GM19025 (cell line): ENCODE measurements around the gene SIK3.
"Not testable (repeated sequence)": the region's sequence is repeated elsewhere in the genome, so short reads cannot be mapped to it uniquely, and the experiment has no call there.

Source experiments
- ATAC-seq: cut with Tn5 transposase; IDR thresholded peaks from one replicate; pipeline ENCODE4 v1.9.1; 2021; ENCODE audit warnings: mild to moderate bottlenecking, low read depth, moderate library complexity; ENCODE audit not compliant: unreplicated experiment

SIK3 gene

GRCh38 chr11:117052196-117053149 lies 45.8 kb downstream of the SIK3 start:
- ATAC-seq = no peak

GRCh38 chr11:117050121-117050520 lies 48.1 kb downstream of the SIK3 start:
- ATAC-seq = not testable (repeated sequence)

GRCh38 chr11:117046627-117047026 lies 51.6 kb downstream of the SIK3 start:
- ATAC-seq = not testable (repeated sequence)

DNA sequence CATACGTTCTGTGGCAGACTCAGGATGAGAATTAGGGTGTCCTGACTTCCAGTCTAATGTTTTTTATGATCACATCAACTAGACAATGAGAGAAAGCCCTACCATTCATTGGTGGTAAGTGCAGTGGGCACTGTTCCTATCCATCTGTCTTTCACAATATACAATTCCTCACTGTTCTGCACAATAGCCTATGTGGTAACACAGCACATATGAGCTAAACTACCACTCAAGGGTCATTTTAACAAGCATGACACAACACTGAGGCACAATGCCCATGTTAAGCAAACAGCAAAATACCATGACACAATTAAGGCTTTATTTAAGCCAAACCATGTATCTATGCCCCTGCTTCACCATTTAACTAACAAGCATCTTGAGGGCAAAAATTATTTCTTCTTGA lies 52.3 kb downstream of the SIK3 start:
- no peak for ATAC-seq

GRCh38 chr11:117045196-117045595 lies 53.0 kb downstream of the SIK3 start:
- ATAC-seq = no peak

DNA sequence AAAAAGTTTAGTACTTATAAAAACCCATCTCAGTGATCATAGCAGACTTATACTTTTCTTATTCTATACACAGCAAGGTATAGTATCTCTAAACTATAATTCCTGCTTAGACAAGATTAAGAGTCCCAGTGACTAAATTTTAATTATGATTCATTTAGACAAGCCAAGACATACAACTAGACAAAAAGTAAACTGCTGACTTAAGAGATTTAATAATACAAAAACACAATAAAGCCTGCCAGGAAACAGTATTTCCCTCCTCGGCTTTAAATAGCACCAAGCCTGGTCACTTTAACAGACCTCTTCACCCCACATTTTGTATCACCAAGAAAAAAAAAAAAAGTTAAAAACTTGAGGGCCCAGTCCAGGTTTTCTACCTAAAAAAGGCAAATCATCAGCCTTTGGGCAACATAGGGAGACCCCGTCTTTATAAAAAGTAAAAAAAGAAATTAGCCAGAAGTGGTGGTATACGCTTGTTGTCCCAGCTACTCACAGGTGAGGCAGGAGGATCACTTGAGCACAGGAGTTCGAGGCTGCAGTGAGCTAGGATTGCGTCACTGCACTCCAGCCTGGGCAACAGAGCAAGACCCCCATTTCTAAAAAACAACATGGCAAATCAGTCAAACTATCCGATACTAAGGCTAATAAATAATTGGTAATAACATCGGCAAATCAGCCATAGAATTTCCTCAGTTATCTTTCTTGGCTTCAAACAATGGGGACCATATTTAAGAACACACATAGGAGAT lies 53.8 kb downstream of the SIK3 start:
- no peak for ATAC-seq

GRCh38 chr11:117042689-117043088 lies 55.5 kb downstream of the SIK3 start:
- ATAC-seq = no peak

DNA sequence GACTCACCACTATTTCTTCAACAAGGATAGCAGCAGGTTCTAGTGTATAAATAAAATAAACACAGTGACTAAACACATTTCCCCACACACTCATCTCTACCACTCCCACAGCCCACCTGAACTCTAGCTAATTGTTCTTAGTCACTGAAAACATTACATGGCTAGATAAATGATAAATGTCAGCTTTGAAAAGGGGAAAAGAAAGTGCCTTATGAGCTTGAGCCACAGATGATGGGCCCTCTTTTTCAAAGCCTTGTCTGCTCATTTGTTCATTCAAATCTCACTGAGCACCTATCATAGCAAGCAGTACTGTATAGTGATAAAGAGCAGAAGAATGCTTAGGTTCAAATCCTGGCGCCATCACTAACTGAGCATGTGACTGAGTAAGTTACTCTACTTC lies 58.3 kb downstream of the SIK3 start:
- ATAC-seq = no peak

- ATAC-seq = no peak
Observed at GRCh38 chr11:117039270-117039669, 59.0 kb downstream of the SIK3 start.

DNA sequence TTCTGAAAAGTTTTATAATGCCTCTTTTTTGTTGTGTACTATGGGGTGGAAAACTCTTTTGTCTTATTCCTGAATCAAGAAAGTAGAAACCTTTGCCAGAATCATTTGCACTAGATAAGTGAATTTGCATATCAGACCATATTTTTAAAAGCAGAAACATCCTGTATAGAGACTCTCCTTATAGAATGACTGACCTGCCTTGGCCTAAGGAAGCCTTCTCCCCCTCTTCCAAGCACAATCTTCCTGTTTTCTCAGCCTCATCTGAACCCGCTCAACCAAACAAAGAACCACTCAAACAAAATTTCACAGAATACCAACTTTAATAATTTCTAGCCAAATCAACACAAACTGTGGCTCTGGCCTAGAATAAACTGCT lies 60.3 kb downstream of the SIK3 start:
- ATAC-seq = no peak

DNA sequence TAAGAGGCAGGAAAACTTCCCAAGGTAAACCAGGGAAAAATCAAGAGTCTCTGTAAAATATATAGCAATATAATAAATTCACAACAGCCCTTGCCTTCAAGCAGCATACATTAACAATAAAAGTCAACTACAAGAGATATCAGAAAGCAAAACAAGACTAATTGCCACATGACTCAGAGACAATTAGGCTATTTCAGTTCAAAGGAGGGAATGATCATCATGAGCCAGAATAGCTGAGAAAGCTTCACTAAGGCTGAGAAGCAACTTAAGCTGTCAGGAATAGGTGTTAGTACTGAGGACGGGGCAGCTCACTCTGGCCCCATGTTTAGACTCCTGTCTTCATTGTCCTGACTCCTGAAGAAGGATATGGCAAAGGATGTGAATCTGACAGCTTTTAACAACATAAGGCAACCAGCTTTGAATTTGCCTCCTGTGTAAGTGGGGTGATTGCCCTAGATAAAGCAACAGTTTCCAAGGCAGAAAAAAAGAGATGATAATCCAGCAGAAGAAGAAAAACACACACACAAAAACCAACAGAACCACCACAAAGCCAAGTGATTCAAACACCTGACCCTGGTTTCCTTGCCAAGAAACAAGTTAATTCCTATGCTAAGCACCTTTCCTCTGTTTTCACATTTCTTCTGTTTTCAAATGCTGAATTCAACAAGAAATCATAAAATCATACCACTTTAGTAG lies 60.8 kb downstream of the SIK3 start:
- ATAC-seq = no peak

DNA sequence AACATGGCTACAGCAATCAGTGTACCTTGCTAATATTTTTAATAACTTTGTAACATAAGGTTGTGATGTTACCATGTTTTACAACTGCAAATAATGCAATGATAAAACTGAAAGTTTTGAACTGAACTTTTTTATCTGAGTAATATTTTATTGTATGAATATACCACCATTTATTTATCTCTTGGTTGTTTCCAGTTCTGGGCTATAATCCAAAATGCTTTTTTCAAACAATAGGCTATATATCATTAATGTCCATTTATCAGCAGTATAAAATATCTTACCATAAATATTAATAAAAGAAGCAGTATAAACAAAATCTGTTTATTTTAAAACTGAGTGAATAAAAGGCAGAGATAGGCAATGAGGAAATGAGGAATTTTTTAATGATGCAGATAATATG lies 63.3 kb downstream of the SIK3 start:
- ATAC-seq = no peak

DNA sequence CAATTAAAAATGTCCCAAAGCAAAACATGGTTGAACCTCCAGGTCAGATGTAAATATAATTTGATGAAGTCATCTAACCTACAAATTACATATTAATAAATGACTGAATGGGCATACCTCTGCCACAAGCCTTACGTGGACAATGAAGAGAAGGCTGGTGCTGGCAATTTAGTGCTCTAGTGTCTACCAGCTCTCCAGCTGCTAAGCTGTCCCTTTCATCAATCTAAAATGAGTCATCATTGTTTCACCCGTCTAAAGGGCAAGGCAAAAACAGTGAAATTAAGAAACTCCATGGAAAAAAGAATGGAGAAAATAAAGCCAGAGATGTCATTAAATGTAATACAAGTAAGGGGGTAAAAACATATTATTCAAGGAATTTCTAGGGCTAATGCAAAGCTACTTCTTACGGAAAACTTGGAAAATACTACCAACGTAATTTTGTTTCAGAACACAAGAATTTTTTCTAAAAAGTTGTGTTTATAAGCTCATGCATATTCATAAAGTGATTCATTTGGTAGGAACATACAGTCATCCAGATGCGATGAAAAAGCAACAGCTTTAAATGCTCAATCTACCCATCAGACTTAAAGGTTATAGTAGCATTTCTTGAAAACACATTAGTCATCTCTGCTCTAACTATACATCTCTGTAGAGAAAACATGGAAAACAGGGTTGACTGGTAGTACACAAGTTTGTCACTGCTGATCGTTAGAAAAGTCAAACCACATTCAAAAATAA lies 71.5 kb downstream of the SIK3 start:
- ATAC-seq = no peak

GRCh38 chr11:117023707-117024106 lies 74.5 kb downstream of the SIK3 start:
- ATAC-seq = not testable (repeated sequence)

- ATAC-seq = no peak
Observed at GRCh38 chr11:117023178-117023577, 75.0 kb downstream of the SIK3 start.

DNA sequence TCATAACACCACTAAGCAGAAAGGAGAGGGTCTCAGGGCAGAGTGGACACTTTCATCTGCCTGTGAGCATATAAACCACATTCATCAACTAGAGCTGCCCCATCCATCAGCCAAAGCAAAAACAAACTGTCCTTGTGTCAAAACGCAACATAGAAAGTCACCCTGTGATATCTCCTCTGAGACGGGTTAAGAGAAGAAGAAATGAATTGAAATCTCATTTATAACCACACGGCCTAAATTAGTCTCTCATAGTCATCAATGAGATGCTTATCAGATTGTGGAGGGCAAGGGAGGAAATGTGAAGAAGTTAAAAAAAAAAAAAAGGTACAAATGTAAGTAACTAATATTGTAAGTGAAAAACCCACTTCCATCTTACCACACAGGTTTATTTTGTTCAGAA lies 75.7 kb downstream of the SIK3 start:
- ATAC-seq = no peak

DNA sequence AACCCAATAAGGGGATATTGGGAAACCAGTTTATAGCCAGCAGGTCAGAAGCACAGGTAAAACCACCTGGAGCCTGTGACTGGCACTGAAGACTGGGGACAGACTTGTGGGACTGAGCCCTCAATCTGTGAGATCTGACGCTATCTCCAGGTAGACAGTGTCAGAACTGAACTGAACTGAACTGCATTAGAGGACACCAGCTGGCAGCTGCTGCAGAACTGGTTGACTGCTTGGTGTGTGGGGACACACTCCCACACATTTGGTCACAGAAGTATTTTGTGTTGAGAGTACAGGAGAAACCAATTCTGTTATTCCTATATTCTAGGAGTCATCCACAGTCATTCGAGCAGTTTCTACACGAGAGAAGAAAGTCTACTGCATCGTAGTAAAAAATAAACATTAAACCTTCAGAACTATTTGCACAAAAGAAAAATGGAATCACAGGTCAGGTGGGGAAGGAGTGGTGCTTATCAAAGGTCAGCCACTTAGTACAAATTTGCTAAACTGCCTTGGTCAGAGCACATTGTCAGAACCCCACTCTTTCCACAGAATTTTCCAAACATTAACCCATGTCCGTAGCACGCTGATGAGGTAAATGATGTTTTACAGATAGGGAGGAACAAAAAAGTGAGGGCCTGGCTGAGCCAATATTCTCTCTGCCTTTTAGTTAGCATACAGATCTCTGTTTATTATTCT lies 77.2 kb downstream of the SIK3 start:
- no peak for ATAC-seq

DNA sequence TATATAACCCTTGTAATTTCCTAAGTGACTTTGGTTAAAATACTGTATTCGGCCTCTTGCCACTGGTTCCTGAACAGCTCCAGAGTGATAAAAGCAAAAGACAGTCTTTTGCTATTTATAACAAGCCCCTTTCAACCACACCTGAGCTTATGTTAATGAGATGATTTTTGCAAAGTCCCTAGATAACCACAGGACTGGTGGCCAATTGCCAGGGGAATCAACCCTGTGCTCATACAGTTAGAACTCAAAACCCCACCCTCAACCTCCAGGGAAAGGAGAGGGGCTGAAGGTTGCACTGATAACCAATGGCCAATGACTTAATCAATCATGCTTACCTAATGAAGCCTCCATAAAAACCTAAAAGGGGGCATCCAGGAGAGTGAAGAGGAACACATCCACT lies 77.9 kb downstream of the SIK3 start:
- ATAC-seq = no peak

GRCh38 chr11:117019871-117020270 lies 78.4 kb downstream of the SIK3 start:
- ATAC-seq = no peak

- ATAC-seq = no peak
Observed at GRCh38 chr11:117017456-117017855, 80.8 kb downstream of the SIK3 start.
